Measurements from ENCODE around the gene CLECL1. TPM values are rescaled to one million over a fixed set of nuclear protein-coding genes. Genes with fewer than 3 reads are reported as not detected.
A peak's percentile ranks its signal among the peaks of the same experiment; 100 is the strongest.

The CLECL1 gene
- total and polyA plus RNA-seq, 8 donors: 0.31 to 0.43 TPM; not detected in 6

DNA sequence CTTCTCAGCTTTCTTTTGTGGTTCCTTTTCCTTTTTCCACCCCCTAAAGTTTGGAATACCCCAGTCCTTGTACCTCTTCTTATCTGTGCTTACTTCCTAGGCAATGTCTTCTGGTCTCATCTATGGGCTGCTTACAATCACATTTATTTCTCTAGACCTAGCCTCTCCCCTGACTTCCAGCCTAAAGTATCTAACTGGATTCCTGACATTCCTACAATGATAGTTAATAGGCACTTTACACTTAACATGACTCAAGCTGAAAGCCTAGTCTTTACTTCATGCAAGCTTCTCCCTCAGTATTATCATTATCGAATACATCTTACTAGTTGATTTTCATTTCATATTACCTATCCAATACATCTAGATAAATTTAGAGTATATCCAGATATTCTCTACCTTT, 21.2 kb downstream of the CLECL1 start:
- WGBS, 2 donors: 71 to 83% methylated on average over 1 of the region's 1 CpG
- intact Hi-C loops (cut with DNase I): no loop called here
- H3K4me1 ChIP-seq: no peaks in the 10 kb centered on the region
- no peaks in the 10 kb centered on the region for H3K27me3 ChIP-seq
- H3K4me3 ChIP-seq: no peak overlapping the region
- H3K36me3 ChIP-seq: no peaks in the 10 kb centered on the region
- no peak overlapping the region for H3K27ac ChIP-seq
- TF ChIP-seq, protein P1, sequence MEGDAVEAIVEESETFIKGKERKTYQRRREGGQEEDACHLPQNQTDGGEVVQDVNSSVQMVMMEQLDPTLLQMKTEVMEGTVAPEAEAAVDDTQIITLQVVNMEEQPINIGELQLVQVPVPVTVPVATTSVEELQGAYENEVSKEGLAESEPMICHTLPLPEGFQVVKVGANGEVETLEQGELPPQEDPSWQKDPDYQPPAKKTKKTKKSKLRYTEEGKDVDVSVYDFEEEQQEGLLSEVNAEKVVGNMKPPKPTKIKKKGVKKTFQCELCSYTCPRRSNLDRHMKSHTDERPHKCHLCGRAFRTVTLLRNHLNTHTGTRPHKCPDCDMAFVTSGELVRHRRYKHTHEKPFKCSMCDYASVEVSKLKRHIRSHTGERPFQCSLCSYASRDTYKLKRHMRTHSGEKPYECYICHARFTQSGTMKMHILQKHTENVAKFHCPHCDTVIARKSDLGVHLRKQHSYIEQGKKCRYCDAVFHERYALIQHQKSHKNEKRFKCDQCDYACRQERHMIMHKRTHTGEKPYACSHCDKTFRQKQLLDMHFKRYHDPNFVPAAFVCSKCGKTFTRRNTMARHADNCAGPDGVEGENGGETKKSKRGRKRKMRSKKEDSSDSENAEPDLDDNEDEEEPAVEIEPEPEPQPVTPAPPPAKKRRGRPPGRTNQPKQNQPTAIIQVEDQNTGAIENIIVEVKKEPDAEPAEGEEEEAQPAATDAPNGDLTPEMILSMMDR (IDR thresholded peaks at IDR 0.05): no peak
- ATAC-seq: no peak
- DNase-seq: no peak
- H3K9me3 ChIP-seq: no peaks in the 10 kb centered on the region
- no peak for FAIRE-seq

DNA sequence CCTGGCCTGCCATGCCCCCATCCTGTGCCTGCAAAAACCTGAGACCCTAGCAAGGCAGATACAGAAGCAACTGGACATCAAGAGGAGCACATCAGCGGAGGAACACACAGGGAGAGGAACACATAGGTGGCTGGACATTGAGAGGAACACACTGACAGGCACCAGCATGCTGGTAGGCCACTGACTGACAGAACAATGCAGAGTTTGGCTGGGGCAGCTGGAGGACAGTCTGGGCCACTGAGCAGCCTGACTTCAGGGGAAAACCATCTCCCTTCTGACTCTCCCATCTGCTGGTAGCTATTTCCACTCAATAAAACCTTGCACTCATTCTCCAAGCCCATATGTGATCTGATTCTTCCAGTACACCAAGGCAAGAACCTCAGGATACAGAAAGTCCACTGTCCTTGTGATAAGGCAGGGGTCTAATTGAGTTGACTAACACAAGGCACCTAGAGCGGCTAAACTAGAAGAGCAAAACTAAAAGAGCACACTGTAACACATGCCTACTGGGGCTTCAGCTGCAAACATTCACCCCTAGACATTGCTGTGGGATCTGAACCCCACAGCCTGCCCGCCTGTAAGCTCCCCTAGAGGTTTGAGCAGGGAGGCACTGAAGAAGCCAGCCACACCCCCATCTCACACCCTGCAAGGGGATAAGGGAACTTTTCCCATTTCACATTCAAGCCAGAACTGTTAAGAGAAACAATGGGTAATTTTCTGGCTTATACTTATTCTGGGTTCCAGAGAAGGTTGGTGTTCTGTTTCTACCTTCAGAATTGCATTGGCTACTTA, 22.1 kb downstream of the CLECL1 start:
- intact Hi-C loops (cut with DNase I): no loop called here
- 68 to 85% methylated on average over 3 of the region's 3 CpGs for WGBS, 2 donors
- TF ChIP-seq, protein P1 (IDR thresholded peaks at IDR 0.05): no peak

DNA sequence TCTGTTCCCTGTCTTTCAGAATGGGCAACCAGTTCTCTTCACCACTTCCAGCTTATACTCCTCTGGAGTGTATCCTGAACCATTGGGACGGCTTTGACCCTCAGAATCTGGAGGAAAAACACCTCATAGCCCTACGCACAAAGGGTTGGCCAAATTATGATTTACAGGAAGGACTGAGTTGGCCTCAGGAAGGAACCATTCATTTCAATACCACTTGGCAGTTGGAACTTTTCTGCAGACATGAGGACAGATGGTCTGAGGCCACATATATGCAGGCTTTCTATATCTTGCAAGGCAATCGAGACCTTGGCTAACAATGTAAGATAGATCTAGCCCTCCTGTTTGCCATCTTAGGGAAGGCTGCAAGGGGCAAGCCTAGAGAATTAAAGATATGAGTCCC, 24.0 kb downstream of the CLECL1 start:
- ATAC-seq (no peak), DNase-seq (no peak), FAIRE-seq (no peak)
- no peak overlapping the region for H3K4me3 ChIP-seq
- intact Hi-C loops (cut with DNase I): loop anchor here in 2 of 3 donors (5.0 to 10.0 kb wide), 3 partner anchors 72 to 377 kb away; no protein-coding TSS in a partner anchor
- 78 to 80% methylated on average over 3 of the region's 3 CpGs for WGBS, 2 donors
- no peaks in the 10 kb centered on the region for H3K9me3 ChIP-seq
- no peaks in the 10 kb centered on the region for H3K36me3 ChIP-seq
- no peaks in the 10 kb centered on the region for H3K4me1 ChIP-seq
- TF ChIP-seq, protein P1 (IDR thresholded peaks at IDR 0.05): no peak
- H3K27ac ChIP-seq: no peak overlapping the region
- H3K27me3 ChIP-seq: no peaks in the 10 kb centered on the region

More for the DNA sequence above, 22.1 kb downstream of the CLECL1 start:
- H3K27ac ChIP-seq: no peak overlapping the region
- no peaks in the 10 kb centered on the region for H3K4me1 ChIP-seq
- no peak overlapping the region for H3K4me3 ChIP-seq
- no peak for DNase-seq
- H3K27me3 ChIP-seq: no peaks in the 10 kb centered on the region
- FAIRE-seq: no peak
- no peaks in the 10 kb centered on the region for H3K36me3 ChIP-seq
- no peaks in the 10 kb centered on the region for H3K9me3 ChIP-seq
- no peak for ATAC-seq

DNA sequence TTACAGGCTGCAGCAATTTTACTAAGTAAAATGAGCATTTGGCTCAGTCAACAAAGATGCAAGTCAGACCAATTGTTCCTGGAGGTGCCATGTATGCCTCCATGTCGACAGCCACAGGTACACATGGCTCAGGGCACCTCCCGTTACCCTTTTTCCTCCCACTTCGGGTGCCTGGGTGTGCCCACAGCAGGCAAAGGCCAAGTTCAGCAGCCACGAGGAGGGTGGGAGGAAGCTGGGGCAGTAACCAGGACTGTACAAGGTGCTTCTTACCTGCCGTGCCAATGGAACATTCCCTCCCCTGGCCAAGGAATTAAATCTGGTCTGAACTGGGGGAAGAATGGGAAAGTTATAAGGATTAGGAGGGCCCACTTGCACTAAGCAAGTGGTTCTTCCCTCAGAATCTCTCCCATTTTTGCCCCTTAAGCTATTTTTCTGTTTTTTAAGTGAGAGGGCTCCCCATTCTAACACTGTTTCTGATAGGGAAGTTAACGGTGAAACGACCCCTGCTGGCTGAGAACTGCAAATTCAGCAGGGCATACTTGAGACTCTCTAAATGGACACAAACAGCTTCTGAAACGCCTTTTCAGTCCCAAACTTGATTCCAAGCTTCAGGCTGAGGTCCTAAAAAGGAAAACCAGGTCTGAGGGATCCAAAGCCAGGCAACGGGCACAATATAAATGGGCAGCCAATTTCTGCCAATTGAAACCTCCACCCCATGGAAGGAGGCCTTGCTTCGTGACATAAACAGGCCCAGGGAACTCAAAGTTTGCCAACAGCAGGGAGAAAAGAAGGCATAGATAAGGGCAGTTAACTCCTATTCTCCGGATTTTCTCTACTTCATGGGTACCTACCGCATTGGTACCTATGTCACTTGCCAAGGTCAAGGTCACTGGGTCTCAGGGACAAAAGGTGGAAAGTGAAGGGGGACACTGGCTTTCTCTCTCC, 24.8 kb downstream of the CLECL1 start:
- Histone ChIP-seq H3K4me3 (no peak overlapping the region), H3K9me3 (no peaks in the 10 kb centered on the region), H3K36me3 (no peaks in the 10 kb centered on the region), H3K27ac (no peak overlapping the region), H3K4me1 (no peaks in the 10 kb centered on the region), H3K27me3 (no peaks in the 10 kb centered on the region)
- intact Hi-C loops (cut with DNase I): loop anchor here in 2 of 3 donors (5.0 to 10.0 kb wide), 3 partner anchors 71 to 376 kb away; no protein-coding TSS in a partner anchor
- FAIRE-seq (no peak), DNase-seq (peak in 4 of 6 donors; percentile 18 to 49 (median 34)), ATAC-seq (peak; percentile 46 to 91 (median 86))
- TF ChIP-seq, protein P1 (IDR thresholded peaks at IDR 0.05): peak; percentile 50 to 72 (median 69)
- 37 to 42% methylated on average over 12 of the region's 12 CpGs for WGBS, 2 donors
